ENCODE results near the gene HEXA. TPM values are rescaled to one million over a fixed set of nuclear protein-coding genes. Genes with fewer than 3 reads are reported as not detected.
"Not testable (repeated sequence)": the region's sequence is repeated elsewhere in the genome, so short reads cannot be mapped to it uniquely, and the experiment has no call there.

The HEXA gene
- 91.3 and 101 TPM in 2 replicates for total RNA-seq (ENCODE audit: low replicate concordance)
- long read RNA-seq, full-length matches to known transcripts, result 416 of 490 reads
- long read RNA-seq, partial matches to known transcripts, result 24 of 490 reads
- long read RNA-seq, other reads (novel, unspliced or antisense), result 50 of 490 reads

DNA sequence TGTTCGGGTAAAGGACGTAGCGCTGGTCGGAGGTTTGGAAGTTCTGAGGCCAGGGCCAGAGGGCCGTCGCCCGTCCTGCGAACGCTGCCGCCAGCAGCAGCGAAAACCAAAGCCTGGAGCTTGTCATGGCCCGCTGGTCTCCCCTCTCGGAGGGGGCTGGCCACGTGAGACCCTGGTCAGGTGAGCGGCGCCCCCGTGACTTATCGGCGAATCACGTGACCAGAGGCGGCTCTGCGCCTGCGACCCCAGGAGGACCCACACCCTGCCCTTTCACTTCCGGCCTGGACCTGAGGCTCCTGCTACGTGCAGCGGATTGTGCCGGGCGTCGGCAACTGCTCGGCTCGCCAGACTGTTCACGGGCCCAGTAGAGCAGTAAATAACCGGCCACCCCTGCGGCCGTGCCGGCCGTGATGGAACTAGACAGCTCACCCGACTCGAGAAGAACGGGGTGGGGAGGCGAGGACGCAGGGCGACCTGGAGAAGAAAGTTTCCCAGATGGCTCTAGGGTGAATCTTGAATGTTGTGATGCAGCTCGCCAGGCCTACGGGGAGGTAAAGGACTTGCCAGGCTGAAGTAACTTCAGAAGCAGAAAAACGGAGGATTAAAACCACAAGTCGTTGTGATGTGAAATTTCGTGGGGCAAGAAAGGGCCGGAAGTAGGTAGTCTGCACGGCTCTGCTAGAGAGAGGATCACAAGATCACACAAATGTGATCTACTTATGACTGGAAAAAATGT is at the start of gene HEXA:
Gene HEXA, minus strand, starts transcription at position 169 of the 736 bp plus-strand sequence. Its CDS starts 42 bp downstream, at position 127.
- Mint-ChIP-seq H3K4me1 (ENCODE audit: unreplicated experiment) (peaks cover 33% of the 10 kb centered on the region), H3K27me3 (peaks cover 18% of the 10 kb centered on the region), H3K9me3 (no peaks in the 10 kb centered on the region), H3K4me3 (peak within 1 kb of the TSS; percentile 94), H3K36me3 (peaks cover 3% of the 10 kb centered on the region), H3K27ac (peak within 1 kb of the TSS; percentile 97)
- TF ChIP-seq, protein P1, sequence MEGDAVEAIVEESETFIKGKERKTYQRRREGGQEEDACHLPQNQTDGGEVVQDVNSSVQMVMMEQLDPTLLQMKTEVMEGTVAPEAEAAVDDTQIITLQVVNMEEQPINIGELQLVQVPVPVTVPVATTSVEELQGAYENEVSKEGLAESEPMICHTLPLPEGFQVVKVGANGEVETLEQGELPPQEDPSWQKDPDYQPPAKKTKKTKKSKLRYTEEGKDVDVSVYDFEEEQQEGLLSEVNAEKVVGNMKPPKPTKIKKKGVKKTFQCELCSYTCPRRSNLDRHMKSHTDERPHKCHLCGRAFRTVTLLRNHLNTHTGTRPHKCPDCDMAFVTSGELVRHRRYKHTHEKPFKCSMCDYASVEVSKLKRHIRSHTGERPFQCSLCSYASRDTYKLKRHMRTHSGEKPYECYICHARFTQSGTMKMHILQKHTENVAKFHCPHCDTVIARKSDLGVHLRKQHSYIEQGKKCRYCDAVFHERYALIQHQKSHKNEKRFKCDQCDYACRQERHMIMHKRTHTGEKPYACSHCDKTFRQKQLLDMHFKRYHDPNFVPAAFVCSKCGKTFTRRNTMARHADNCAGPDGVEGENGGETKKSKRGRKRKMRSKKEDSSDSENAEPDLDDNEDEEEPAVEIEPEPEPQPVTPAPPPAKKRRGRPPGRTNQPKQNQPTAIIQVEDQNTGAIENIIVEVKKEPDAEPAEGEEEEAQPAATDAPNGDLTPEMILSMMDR (conservative IDR thresholded peaks at IDR 0.05), result no peak
- DNase-seq (ENCODE audit: extremely low spot score, unreplicated experiment), result peak; percentile 100

DNA sequence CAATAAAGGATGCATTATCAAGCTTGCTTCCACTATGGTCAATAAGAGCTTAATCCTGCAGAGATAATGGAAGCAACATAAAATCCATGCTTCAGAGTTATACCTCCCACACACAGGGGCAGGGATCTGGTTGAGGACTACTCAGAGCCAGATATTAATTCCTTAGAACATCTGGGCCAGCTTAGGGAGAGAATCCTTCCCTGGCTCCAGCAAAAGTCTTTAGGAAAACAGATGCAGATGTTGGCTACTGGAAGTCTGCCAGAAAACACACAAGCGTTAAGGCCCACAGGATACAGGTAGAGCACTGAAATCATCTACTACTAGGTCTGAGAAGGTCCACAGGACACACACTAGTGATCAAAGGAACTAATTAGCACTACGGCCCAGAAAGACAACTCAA is 47.4 kb upstream of the HEXA start:
- peaks cover 27% of the 10 kb centered on the region for H3K27me3 Mint-ChIP-seq
- DNase-seq (ENCODE audit: extremely low spot score, unreplicated experiment), result no peak
- no peak overlapping the region for H3K4me3 Mint-ChIP-seq
- H3K36me3 Mint-ChIP-seq, result no peaks in the 10 kb centered on the region
- no peak overlapping the region for H3K27ac Mint-ChIP-seq
- peaks cover 12% of the 10 kb centered on the region for H3K9me3 Mint-ChIP-seq
- TF ChIP-seq, protein P1 (conservative IDR thresholded peaks at IDR 0.05), result no peak
- no peaks in the 10 kb centered on the region for H3K4me1 Mint-ChIP-seq (ENCODE audit: unreplicated experiment)

DNA sequence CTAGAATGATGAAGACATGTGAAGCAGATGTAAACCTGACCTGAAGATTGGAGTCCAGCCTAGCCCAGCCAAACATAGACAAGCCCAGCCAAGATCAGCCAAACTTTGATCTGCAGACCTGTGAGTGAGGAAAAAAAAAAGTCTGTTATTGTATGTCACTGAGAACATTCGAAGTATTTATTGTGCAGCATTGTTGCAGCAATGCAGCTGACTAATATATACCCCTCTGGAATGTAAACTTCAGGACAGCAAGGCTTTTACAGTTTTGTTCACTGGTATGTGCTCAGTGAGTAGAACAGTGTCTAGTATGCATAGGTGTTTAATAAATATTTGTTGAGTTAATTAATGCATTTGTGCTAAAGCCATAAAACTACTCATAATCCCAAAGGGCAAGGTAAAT is 45.7 kb upstream of the HEXA start:
- no peak for DNase-seq (ENCODE audit: extremely low spot score, unreplicated experiment)
- peaks cover 28% of the 10 kb centered on the region for H3K27me3 Mint-ChIP-seq
- TF ChIP-seq, protein P1 (conservative IDR thresholded peaks at IDR 0.05), result no peak
- H3K4me1 Mint-ChIP-seq (ENCODE audit: unreplicated experiment), result no peaks in the 10 kb centered on the region
- H3K9me3 Mint-ChIP-seq, result peaks cover 9% of the 10 kb centered on the region
- H3K4me3 Mint-ChIP-seq, result no peak overlapping the region
- no peaks in the 10 kb centered on the region for H3K36me3 Mint-ChIP-seq
- no peak overlapping the region for H3K27ac Mint-ChIP-seq

DNA sequence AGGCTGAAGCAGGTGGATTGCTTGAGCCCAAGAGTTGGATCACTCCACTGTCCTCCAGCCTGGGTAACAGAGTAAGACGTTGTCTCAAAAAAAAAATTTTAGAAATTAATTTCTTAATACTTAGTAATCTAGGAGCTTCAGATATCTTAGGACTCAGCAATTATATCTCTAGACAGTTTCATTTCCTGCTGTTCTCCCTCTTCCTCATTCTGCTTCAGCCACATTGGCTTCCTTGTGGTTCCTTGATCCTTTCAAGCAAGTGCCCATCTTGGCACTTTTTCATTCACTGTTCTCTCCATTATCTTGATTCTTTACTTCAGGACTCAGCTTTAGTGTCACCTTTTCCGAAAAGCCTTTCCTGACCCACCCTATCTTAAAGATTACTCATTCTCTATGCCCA is 44.8 kb upstream of the HEXA start:
- peaks cover 8% of the 10 kb centered on the region for H3K9me3 Mint-ChIP-seq
- H3K27ac Mint-ChIP-seq, result no peak overlapping the region
- no peaks in the 10 kb centered on the region for H3K36me3 Mint-ChIP-seq
- DNase-seq (ENCODE audit: extremely low spot score, unreplicated experiment), result no peak
- H3K4me3 Mint-ChIP-seq, result no peak overlapping the region
- TF ChIP-seq, protein P1 (conservative IDR thresholded peaks at IDR 0.05), result no peak
- H3K27me3 Mint-ChIP-seq, result peaks cover 28% of the 10 kb centered on the region
- no peaks in the 10 kb centered on the region for H3K4me1 Mint-ChIP-seq (ENCODE audit: unreplicated experiment)

DNA sequence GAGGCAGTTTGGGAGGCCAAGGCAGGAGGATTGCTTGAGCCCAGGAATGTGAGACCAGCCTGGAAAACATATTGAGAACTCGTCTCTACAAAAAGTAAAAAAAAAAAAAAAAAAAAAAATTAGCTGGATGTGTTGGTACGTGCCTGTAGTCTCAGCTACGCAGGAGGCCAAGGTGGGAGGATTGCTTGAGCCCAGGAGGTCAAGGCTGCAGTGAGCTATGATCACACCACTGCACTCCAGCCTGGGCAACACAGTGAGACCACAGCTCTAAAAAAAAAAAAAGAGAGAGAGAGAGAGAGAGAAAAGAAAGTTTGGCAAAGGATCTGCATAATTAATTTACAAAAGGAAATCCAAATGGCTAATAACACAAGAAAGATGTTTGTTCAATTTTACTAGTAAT is 44.0 kb upstream of the HEXA start:
- not testable (repeated sequence) for H3K27ac Mint-ChIP-seq, H3K4me3 Mint-ChIP-seq, H3K9me3 Mint-ChIP-seq

DNA sequence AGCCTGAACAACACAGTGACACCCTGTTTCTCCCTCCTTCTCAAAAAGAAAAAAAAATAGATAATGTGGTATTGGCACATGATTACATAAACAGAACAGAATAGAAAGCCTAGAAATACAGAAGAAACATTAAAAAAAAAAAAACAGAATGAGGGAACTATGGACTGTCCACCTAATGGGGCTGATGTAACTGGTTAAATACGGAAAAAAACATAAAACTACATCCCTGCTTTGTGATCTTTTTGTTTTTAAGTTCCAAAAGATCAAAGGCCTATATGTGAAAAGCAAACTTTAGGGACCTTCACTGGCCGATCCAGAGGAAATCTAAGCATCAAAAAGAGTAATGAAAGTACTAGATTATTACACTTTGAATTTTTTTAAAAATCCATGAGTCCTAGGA is 39.5 kb upstream of the HEXA start:
- Mint-ChIP-seq H3K9me3 (no peaks in the 10 kb centered on the region), H3K27me3 (peaks cover 18% of the 10 kb centered on the region), H3K4me1 (ENCODE audit: unreplicated experiment) (no peaks in the 10 kb centered on the region), H3K36me3 (no peaks in the 10 kb centered on the region), H3K27ac (no peak overlapping the region), H3K4me3 (no peak overlapping the region)
- TF ChIP-seq, protein P1 (conservative IDR thresholded peaks at IDR 0.05), result no peak
- no peak for DNase-seq (ENCODE audit: extremely low spot score, unreplicated experiment)

More for the DNA sequence above, 44.0 kb upstream of the HEXA start:
- not testable (repeated sequence) for H3K36me3 Mint-ChIP-seq; H3K4me1 Mint-ChIP-seq (ENCODE audit: unreplicated experiment); DNase-seq (ENCODE audit: extremely low spot score, unreplicated experiment)
- H3K27me3 Mint-ChIP-seq, result peaks cover 29% of the 10 kb centered on the region

DNA sequence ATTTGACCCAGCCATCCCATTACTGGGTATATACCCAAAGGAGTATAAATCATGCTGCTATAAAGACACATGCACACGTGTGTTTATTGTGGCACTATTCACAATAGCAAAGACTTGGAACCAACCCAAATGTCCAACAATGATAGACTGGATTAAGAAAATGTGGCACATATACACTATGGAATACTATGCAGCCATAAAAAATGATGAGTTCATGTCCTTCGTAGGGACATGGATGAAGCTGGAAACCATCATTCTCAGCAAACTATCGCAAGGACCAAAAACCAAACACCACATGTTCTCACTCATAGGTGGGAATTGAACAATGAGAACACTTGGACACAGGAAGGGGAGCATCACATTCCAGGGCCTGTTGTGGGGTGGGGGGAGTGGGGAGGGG is 37.5 kb upstream of the HEXA start:
- not testable (repeated sequence) for H3K4me3 Mint-ChIP-seq

More for the DNA sequence above, 37.5 kb upstream of the HEXA start:
- H3K27ac Mint-ChIP-seq; H3K4me1 Mint-ChIP-seq (ENCODE audit: unreplicated experiment); DNase-seq (ENCODE audit: extremely low spot score, unreplicated experiment); H3K36me3 Mint-ChIP-seq; H3K9me3 Mint-ChIP-seq: not testable (repeated sequence)
- H3K27me3 Mint-ChIP-seq, result peaks cover 32% of the 10 kb centered on the region
